ENCODE results near the gene ZNF507. TPM values are rescaled to one million over a fixed set of nuclear protein-coding genes. Genes with fewer than 3 reads are reported as not detected.
A peak's percentile ranks its signal among the peaks of the same experiment; 100 is the strongest.

The ZNF507 gene
- total and polyA plus RNA-seq, 4 experiments from 2014 or later: 5.0 to 40.8 (median 23.5) TPM

GRCh38 chr19:32403291-32403995 is 58.0 kb downstream of the ZNF507 start:
- H3K27ac ChIP-seq (ENCODE audit: low read depth, low read length): no peak overlapping the region
- H3K27me3 ChIP-seq (ENCODE audit: insufficient read depth, low read length): no peaks in the 10 kb centered on the region
- Mint-ChIP-seq H3K4me3 (peak overlapping the region in 6 of 8 donors; percentile 45 to 88 (median 85)), H3K36me3 (peaks cover 7 to 8% of the 10 kb centered on the region in 2 donors), H3K27me3 (no peaks in the 10 kb centered on the region), H3K9me3 (no peaks in the 10 kb centered on the region), H3K27ac (peak overlapping the region in 4 of 7 donors; percentile 16 to 75 (median 44)), H3K4me1 (peaks cover 5 to 19% (median 12%) of the 10 kb centered on the region in 4 donors)
- H3K4me3 ChIP-seq (ENCODE audit: low read length in 2 of 2): no peak overlapping the region
- H3K4me1 ChIP-seq (ENCODE audit: insufficient read depth, low read length): peaks cover 16% of the 10 kb centered on the region
- DNase-seq: no peak
- intact Hi-C loops (cut with micrococcal nuclease): no loop called here
- ChIA-PET CTCF (ENCODE audit: partially characterized antibody) (no interaction called here), POLR2A (ENCODE audit: partially characterized antibody) (interaction anchor here (2.9 kb wide), 1 partner anchor 58 kb away, joined by 36 read pairs; the partner anchor contains the start of gene ZNF507)
- H3K36me3 ChIP-seq (ENCODE audit: insufficient read depth, low read length): no peaks in the 10 kb centered on the region
- no peaks in the 10 kb centered on the region for H3K9me3 ChIP-seq (ENCODE audit: control insufficient read depth in 1 of 2, low read length in 2 of 2)

- no peaks in the 10 kb centered on the region for H3K27me3 ChIP-seq (ENCODE audit: insufficient read depth, low read length)
- Mint-ChIP-seq H3K4me1 (peaks cover 5 to 19% (median 12%) of the 10 kb centered on the region in 4 donors), H3K27ac (peak overlapping the region; percentile 64 to 92 (median 81)), H3K36me3 (peaks cover 7 to 13% of the 10 kb centered on the region in 2 donors), H3K4me3 (peak overlapping the region; percentile 85 to 89 (median 88)), H3K27me3 (no peaks in the 10 kb centered on the region), H3K9me3 (no peaks in the 10 kb centered on the region)
- H3K27ac ChIP-seq (ENCODE audit: low read depth, low read length): no peak overlapping the region
- ChIA-PET POLR2A (ENCODE audit: partially characterized antibody) (interaction anchor here (2.1 to 2.9 kb wide), 2 partner anchors 16 to 58 kb away, joined by 5 to 36 read pairs; partner anchors contain the start of gene ZNF507), CTCF (ENCODE audit: partially characterized antibody) (no interaction called here)
- peaks cover 16% of the 10 kb centered on the region for H3K4me1 ChIP-seq (ENCODE audit: insufficient read depth, low read length)
- peak in 2 of 5 donors; percentile 1 for DNase-seq
- intact Hi-C loops (cut with micrococcal nuclease): loop anchor here (2.0 kb wide), 1 partner anchor 176 kb away; the partner anchor contains the start of gene PDCD5
- peaks cover 4% of the 10 kb centered on the region for H3K36me3 ChIP-seq (ENCODE audit: insufficient read depth, low read length)
- peak overlapping the region in 1 of 2 donors; percentile 81 for H3K4me3 ChIP-seq (ENCODE audit: low read length in 2 of 2)
- no peaks in the 10 kb centered on the region for H3K9me3 ChIP-seq (ENCODE audit: control insufficient read depth in 1 of 2, low read length in 2 of 2)
These were observed 59.0 kb downstream of the ZNF507 start for GRCh38 chr19:32404213-32404932.

- peak overlapping the region; percentile 85 to 89 (median 88) for H3K4me3 Mint-ChIP-seq
- peaks cover 16% of the 10 kb centered on the region for H3K4me1 ChIP-seq (ENCODE audit: insufficient read depth, low read length)
- no peaks in the 10 kb centered on the region for H3K9me3 ChIP-seq (ENCODE audit: control insufficient read depth in 1 of 2, low read length in 2 of 2)
- POLR2A ChIA-PET (ENCODE audit: partially characterized antibody): interaction anchor here (0.8 to 2.9 kb wide), 7 partner anchors 8 to 1191 kb away, joined by 3 to 36 read pairs (median 4); partner anchors contain the start of genes PDCD5 and ZNF507
- no peak for DNase-seq
- peaks cover 5 to 19% (median 11%) of the 10 kb centered on the region in 4 donors for H3K4me1 Mint-ChIP-seq
- no peaks in the 10 kb centered on the region for H3K27me3 ChIP-seq (ENCODE audit: insufficient read depth, low read length)
- peaks cover 9 to 18% of the 10 kb centered on the region in 2 donors for H3K36me3 Mint-ChIP-seq
- H3K9me3 Mint-ChIP-seq: no peaks in the 10 kb centered on the region
- intact Hi-C loops (cut with micrococcal nuclease): loop anchor here (1.0 to 2.0 kb wide), 3 partner anchors 60 to 270 kb away; partner anchors contain the start of genes ANKRD27, PDCD5, RGS9BP and ZNF507
- CTCF ChIA-PET (ENCODE audit: partially characterized antibody): interaction anchor here (0.7 kb wide), 1 partner anchor 68 kb away, joined by 3 read pairs; no protein-coding TSS in a partner anchor
- peak overlapping the region; percentile 61 to 81 for H3K4me3 ChIP-seq (ENCODE audit: low read length in 2 of 2)
- peaks cover 4% of the 10 kb centered on the region for H3K36me3 ChIP-seq (ENCODE audit: insufficient read depth, low read length)
- peak overlapping the region; percentile 50 for H3K27ac ChIP-seq (ENCODE audit: low read depth, low read length)
- no peaks in the 10 kb centered on the region for H3K27me3 Mint-ChIP-seq
- H3K27ac Mint-ChIP-seq: peak overlapping the region; percentile 64 to 92 (median 89)
These were observed 59.6 kb downstream of the ZNF507 start for GRCh38 chr19:32404933-32405430.

- ChIA-PET CTCF (ENCODE audit: partially characterized antibody) (interaction anchor here (0.7 kb wide), 1 partner anchor 67 kb away, joined by 3 read pairs; no protein-coding TSS in a partner anchor), POLR2A (ENCODE audit: partially characterized antibody) (interaction anchor here (0.7 to 2.9 kb wide), 8 partner anchors 9 to 1192 kb away, joined by 3 to 36 read pairs (median 4); partner anchors contain the start of genes PDCD5 and ZNF507)
- H3K36me3 ChIP-seq (ENCODE audit: insufficient read depth, low read length): peaks cover 4% of the 10 kb centered on the region
- H3K9me3 ChIP-seq (ENCODE audit: control insufficient read depth in 1 of 2, low read length in 2 of 2): no peaks in the 10 kb centered on the region
- H3K4me3 ChIP-seq (ENCODE audit: low read length in 2 of 2): peak within 1 kb of the TSS; percentile 61 to 81
- intact Hi-C loops (cut with micrococcal nuclease): loop anchor here (1.0 to 2.0 kb wide), 4 partner anchors 60 to 771 kb away; partner anchors contain the start of genes ANKRD27, PDCD5, RGS9BP and ZNF507
- peaks cover 9 to 18% of the 10 kb centered on the region in 2 donors for H3K36me3 Mint-ChIP-seq
- DNase-seq: peak; percentile 79 to 85 (median 83)
- H3K4me3 Mint-ChIP-seq: peak within 1 kb of the TSS; percentile 85 to 92 (median 88)
- peaks cover 16% of the 10 kb centered on the region for H3K4me1 ChIP-seq (ENCODE audit: insufficient read depth, low read length)
- no peaks in the 10 kb centered on the region for H3K27me3 Mint-ChIP-seq
- H3K27ac ChIP-seq (ENCODE audit: low read depth, low read length): peak within 1 kb of the TSS; percentile 50
- no peaks in the 10 kb centered on the region for H3K27me3 ChIP-seq (ENCODE audit: insufficient read depth, low read length)
- H3K9me3 Mint-ChIP-seq: no peaks in the 10 kb centered on the region
- peaks cover 5 to 19% (median 11%) of the 10 kb centered on the region in 4 donors for H3K4me1 Mint-ChIP-seq
- H3K27ac Mint-ChIP-seq: peak within 1 kb of the TSS; percentile 82 to 94 (median 90)
These were observed 60.2 kb downstream of the ZNF507 start, which contains the start of gene DPY19L3 for GRCh38 chr19:32405431-32406160. DPY19L3 (plus strand) TSS chr19:32405770; CDS start chr19:32408254, 2,484 bp downstream.

GRCh38 chr19:32406161-32407003 is 61.0 kb downstream of the ZNF507 start:
- H3K36me3 ChIP-seq (ENCODE audit: insufficient read depth, low read length): peaks cover 4% of the 10 kb centered on the region
- ChIA-PET POLR2A (ENCODE audit: partially characterized antibody) (interaction anchor here (0.7 to 2.9 kb wide), 7 partner anchors 15 to 1192 kb away, joined by 3 to 36 read pairs (median 4); partner anchors contain the start of genes PDCD5 and ZNF507), CTCF (ENCODE audit: partially characterized antibody) (no interaction called here)
- no peaks in the 10 kb centered on the region for H3K9me3 ChIP-seq (ENCODE audit: control insufficient read depth in 1 of 2, low read length in 2 of 2)
- H3K4me1 ChIP-seq (ENCODE audit: insufficient read depth, low read length): peaks cover 16% of the 10 kb centered on the region
- H3K27me3 ChIP-seq (ENCODE audit: insufficient read depth, low read length): no peaks in the 10 kb centered on the region
- Mint-ChIP-seq H3K27me3 (no peaks in the 10 kb centered on the region), H3K27ac (peak overlapping the region; percentile 64 to 94 (median 87)), H3K36me3 (peaks cover 14 to 24% of the 10 kb centered on the region in 2 donors), H3K9me3 (no peaks in the 10 kb centered on the region), H3K4me1 (peaks cover 5 to 19% (median 11%) of the 10 kb centered on the region in 4 donors), H3K4me3 (peak overlapping the region; percentile 81 to 92 (median 87))
- H3K27ac ChIP-seq (ENCODE audit: low read depth, low read length): peak overlapping the region; percentile 50
- intact Hi-C loops (cut with micrococcal nuclease): loop anchor here (2.0 kb wide), 1 partner anchor 770 kb away; no protein-coding TSS in a partner anchor
- peak overlapping the region; percentile 34 to 81 for H3K4me3 ChIP-seq (ENCODE audit: low read length in 2 of 2)
- no peak for DNase-seq

All from CD4-positive, alpha-beta memory T cell (primary cell).